GM19023 (cell line): ENCODE results near the gene ILRUN.
"Not testable (repeated sequence)": the region's sequence is repeated elsewhere in the genome, so short reads cannot be mapped to it uniquely, and the experiment has no call there.

Experiments used
- ATAC-seq: cut with Tn5 transposase; IDR thresholded peaks from one replicate; pipeline ENCODE4 v1.9.1; 2021; ENCODE audit warnings: mild to moderate bottlenecking, moderate library complexity; ENCODE audit not compliant: unreplicated experiment

Gene ILRUN

GRCh38 chr6:34696739-34697543, at the start of gene ILRUN:
Gene ILRUN (minus strand): TSS chr6:34696767. CDS start chr6:34696603, 164 bp downstream.
- peak; percentile 76 for ATAC-seq

- no peak for ATAC-seq
These were observed 48.9 kb upstream of the ILRUN start for GRCh38 chr6:34745277-34746103.

GRCh38 chr6:34744294-34744647, 47.7 kb upstream of the ILRUN start:
- ATAC-seq: not testable (repeated sequence)

- ATAC-seq: no peak
These were observed 47.2 kb upstream of the ILRUN start for GRCh38 chr6:34743625-34744293.

GRCh38 chr6:34742094-34742493, 45.5 kb upstream of the ILRUN start:
- no peak for ATAC-seq

GRCh38 chr6:34736823-34737222, 40.3 kb upstream of the ILRUN start:
- ATAC-seq: no peak

GRCh38 chr6:34731393-34732060, 35.0 kb upstream of the ILRUN start:
- ATAC-seq: no peak

GRCh38 chr6:34729631-34730470, 33.3 kb upstream of the ILRUN start:
- ATAC-seq: no peak

- no peak for ATAC-seq
These were observed 29.5 kb upstream of the ILRUN start for GRCh38 chr6:34726055-34726454.

- no peak for ATAC-seq
These were observed 26.6 kb upstream of the ILRUN start for GRCh38 chr6:34723203-34723602.

- no peak for ATAC-seq
These were observed 25.9 kb upstream of the ILRUN start for GRCh38 chr6:34722451-34722850.

GRCh38 chr6:34720160-34720559, 23.6 kb upstream of the ILRUN start:
- not testable (repeated sequence) for ATAC-seq

- not testable (repeated sequence) for ATAC-seq
These were observed 23.1 kb upstream of the ILRUN start for GRCh38 chr6:34719646-34720045.

GRCh38 chr6:34718976-34719375, 22.4 kb upstream of the ILRUN start:
- no peak for ATAC-seq

- ATAC-seq: no peak
These were observed 20.9 kb upstream of the ILRUN start for GRCh38 chr6:34717466-34717865.

GRCh38 chr6:34714663-34715062, 18.1 kb upstream of the ILRUN start:
- no peak for ATAC-seq

- ATAC-seq: not testable (repeated sequence)
These were observed 16.3 kb upstream of the ILRUN start for GRCh38 chr6:34712881-34713280.

GRCh38 chr6:34709386-34709785, 12.8 kb upstream of the ILRUN start:
- ATAC-seq: no peak

- no peak for ATAC-seq
These were observed 8.7 kb upstream of the ILRUN start for GRCh38 chr6:34705241-34705640.

GRCh38 chr6:34701199-34701598, 4.6 kb upstream of the ILRUN start:
- no peak for ATAC-seq
